HepG2 (cell line): ENCODE results near the gene IZUMO4. TPM values are rescaled to one million over a fixed set of nuclear protein-coding genes. Genes with fewer than 3 reads are reported as not detected.

Source experiments
- CCDC6 ChIP-seq: sonication (generic); formaldehyde crosslinking; IDR thresholded peaks from 2 replicates; pipeline ENCODE4 v1.8.1; 2022; ENCODE audit warnings: mild to moderate bottlenecking, missing genetic modification reagents, moderate library complexity
- CREB3 ChIP-seq: sonication (generic); formaldehyde crosslinking; IDR thresholded peaks from 2 replicates; pipeline ENCODE4 v1.5.0; 2020; ENCODE audit warnings: missing genetic modification reagents
- DDIT3 ChIP-seq: sonication (generic); formaldehyde crosslinking; IDR thresholded peaks from 2 replicates; pipeline ENCODE4 v1.4.0; 2020; ENCODE audit warnings: mild to moderate bottlenecking, missing genetic modification reagents
- EZH2 ChIP-seq: conservative IDR thresholded peaks from 2 replicates; pipeline ENCODE4 v1.6.1; 2012; ENCODE audit warnings: mild to moderate bottlenecking, low read depth, low read length, moderate library complexity
- GMEB2 ChIP-seq: IDR thresholded peaks from 2 replicates; pipeline ENCODE4 v1.6.1; 2016; ENCODE audit warnings: missing biosample characterization, missing genetic modification reagents, low read depth
- KLF16 ChIP-seq, 2 experiments: sonication (generic) in 1 of 2; formaldehyde crosslinking in 1 of 2; IDR thresholded peaks; 2 replicates each; pipeline versions ENCODE4 v1.6.1 to v1.8.0; 2016 to 2023; ENCODE audit warnings: missing genetic modification reagents in 2 of 2, missing compliant biosample characterization in 1 of 2
- MEF2D ChIP-seq: sonication (generic); formaldehyde crosslinking; IDR thresholded peaks from 2 replicates; pipeline ENCODE4 v1.5.1; 2020; ENCODE audit warnings: mild to moderate bottlenecking, missing genetic modification reagents
- NFYC ChIP-seq: IDR thresholded peaks from 2 replicates; pipeline ENCODE4 v1.6.1; 2016; ENCODE audit warnings: missing genetic modification reagents, missing compliant biosample characterization
- NRL ChIP-seq: sonication (generic); formaldehyde crosslinking; IDR thresholded peaks from 2 replicates; pipeline ENCODE4 v1.5.0; 2020; ENCODE audit warnings: missing genetic modification reagents, mild to moderate bottlenecking, moderate library complexity, borderline replicate concordance
- PAWR ChIP-seq: sonication (generic); formaldehyde crosslinking; IDR thresholded peaks from 2 replicates; pipeline ENCODE4 v1.4.0; 2020; ENCODE audit warnings: missing genetic modification reagents, mild to moderate bottlenecking, borderline replicate concordance
- RBM22 ChIP-seq: fragments of 200-400 bp; formaldehyde crosslinking; optimal IDR thresholded peaks from 2 replicates; pipeline ENCODE3; 2017; ENCODE audit warnings: mild to moderate bottlenecking, low read length, moderate library complexity
- SNAPC2 ChIP-seq: sonication (generic); formaldehyde crosslinking; IDR thresholded peaks from 2 replicates; pipeline ENCODE4 v1.8.1; 2022; ENCODE audit warnings: mild to moderate bottlenecking, missing genetic modification reagents
- TAF1 ChIP-seq: sonication (generic); formaldehyde crosslinking; IDR thresholded peaks from 2 replicates; pipeline ENCODE4 v1.4.0; 2020; ENCODE audit warnings: missing genetic modification reagents
- THYN1 ChIP-seq: sonication (generic); formaldehyde crosslinking; IDR thresholded peaks from 2 replicates; pipeline ENCODE4 v1.8.1; 2023; ENCODE audit warnings: low read depth, mild to moderate bottlenecking, moderate library complexity, missing genetic modification reagents, borderline replicate concordance
- ZBED4 ChIP-seq: sonication (generic); formaldehyde crosslinking; IDR thresholded peaks from 2 replicates; pipeline ENCODE4 v1.4.0; 2020; ENCODE audit warnings: missing genetic modification reagents, borderline replicate concordance
- ZNF276 ChIP-seq: sonication (generic); formaldehyde crosslinking; IDR thresholded peaks from 2 replicates; pipeline ENCODE4 v1.4.0; 2020; ENCODE audit warnings: mild to moderate bottlenecking, low read depth, missing genetic modification reagents
- ZNF280B ChIP-seq: sonication (generic); formaldehyde crosslinking; IDR thresholded peaks from 2 replicates; pipeline ENCODE4 v1.5.0; 2020; ENCODE audit warnings: missing genetic modification reagents, mild to moderate bottlenecking, borderline replicate concordance
- polyA plus RNA-seq, 8 experiments: library from polyadenylated mRNA; depleted of rRNA in 3 of 8; stranded (reverse) in 7 of 8; unstranded in 1 of 8; fragments of >200 nt; fragmentation: Illumina TruSeq in 4 of 8; extraction: Trizol in 4 of 8; gene quantifications; 2 replicates each; pipeline versions ENCODE4 v1.2.1 to v1.2.3, GENCODE V29; 2011 to 2016; ENCODE audit warnings: low read depth in 4 of 8, missing spikeins in 1 of 8, mixed read lengths in 1 of 8; ENCODE audit not compliant: insufficient read depth in 1 of 8
- total RNA-seq, 5 experiments: library from RNA; depleted of rRNA; stranded (reverse); fragments of >200 nt; fragmentation: Illumina TruSeq; extraction: Trizol; gene quantifications; 2 replicates each; pipeline ENCODE4 v1.2.3, GENCODE V29; 2016; ENCODE audit warnings: low read depth in 1 of 5

IZUMO4 gene
- total and polyA plus RNA-seq, 2 of the 13 experiments (the other 11 are each of a cell fraction or from before 2014, with no cell fraction given), result 0.77 to 3.9 TPM

- TF ChIP-seq NFYC (CRISPR knock-in tag) (peak; percentile 86), KLF16 (CRISPR knock-in tag; IDR thresholded peaks at IDR 0.05) (no peak), SNAPC2 (CRISPR knock-in tag) (0 out of 2 replicates have a peak, but pooled peaks have one; percentile 61), EZH2 (no peak), PAWR (CRISPR knock-in tag) (no peak), RBM22 (peak; percentile 71), ZNF280B (CRISPR knock-in tag) (no peak), ZNF276 (no peak), MEF2D (CRISPR knock-in tag) (peak; percentile 27; the same call in 1 of the 2 replicates), THYN1 (CRISPR knock-in tag) (no peak), CREB3 (no peak; the same call in 1 of the 2 replicates), GMEB2 (no peak), CCDC6 (no peak; the same call in none of the 2 replicates), DDIT3 (no peak), TAF1 (peak; percentile 75), ZBED4 (CRISPR knock-in tag) (no peak), NRL (CRISPR knock-in tag) (peak; percentile 17; the same call in 1 of the 2 replicates)
These were observed 35.0 kb upstream of the IZUMO4 start (continued) for GRCh38 chr19:2061495-2062388.
